Non-pigmented ciliary epithelial cell (primary cell): Measurements from ENCODE around the gene NKD2.

Experiments used
- DNase-seq: peaks from one replicate; pipeline ENCODE4 v3.0.0-alpha.2; 2010; ENCODE audit warnings: low read depth

The NKD2 gene

GRCh38 chr5:979100-979817, 29.3 kb upstream of the NKD2 start:
- no peak for DNase-seq

- no peak for DNase-seq
These were observed 28.5 kb upstream of the NKD2 start for GRCh38 chr5:980001-980588.

- no peak for DNase-seq
These were observed 27.6 kb upstream of the NKD2 start for GRCh38 chr5:980966-981365.

GRCh38 chr5:981456-981855, 27.1 kb upstream of the NKD2 start:
- DNase-seq, result no peak

- no peak for DNase-seq
These were observed 26.0 kb upstream of the NKD2 start for GRCh38 chr5:982377-983237.

- DNase-seq, result no peak
These were observed 25.4 kb upstream of the NKD2 start for GRCh38 chr5:983238-983524.

- no peak for DNase-seq
These were observed 25.0 kb upstream of the NKD2 start for GRCh38 chr5:983568-983967.

GRCh38 chr5:984774-985173, 23.8 kb upstream of the NKD2 start:
- no peak for DNase-seq

GRCh38 chr5:987761-988160, 20.8 kb upstream of the NKD2 start:
- DNase-seq, result no peak

GRCh38 chr5:988322-988721, 20.3 kb upstream of the NKD2 start:
- DNase-seq, result no peak

- no peak for DNase-seq
These were observed 18.6 kb upstream of the NKD2 start for GRCh38 chr5:989961-990530.

GRCh38 chr5:991472-992267, 16.9 kb upstream of the NKD2 start:
- DNase-seq, result no peak

- DNase-seq, result no peak
These were observed 14.4 kb upstream of the NKD2 start for GRCh38 chr5:994272-994607.

- no peak for DNase-seq
These were observed 13.8 kb upstream of the NKD2 start for GRCh38 chr5:994821-995220.

- DNase-seq, result no peak
These were observed 13.3 kb upstream of the NKD2 start for GRCh38 chr5:995318-995717.

- DNase-seq, result no peak
These were observed 11.6 kb upstream of the NKD2 start for GRCh38 chr5:997001-997474.

GRCh38 chr5:997711-998110, 10.9 kb upstream of the NKD2 start:
- DNase-seq, result no peak

GRCh38 chr5:998246-999031, 10.2 kb upstream of the NKD2 start:
- DNase-seq, result no peak

GRCh38 chr5:999032-999501, 9.5 kb upstream of the NKD2 start:
- no peak for DNase-seq

- no peak for DNase-seq
These were observed 8.9 kb upstream of the NKD2 start for GRCh38 chr5:999724-1000123.

- DNase-seq, result no peak
These were observed 8.3 kb upstream of the NKD2 start for GRCh38 chr5:1000329-1000728.
